ENCODE data around the gene GNL3. TPM values are rescaled to one million over a fixed set of nuclear protein-coding genes. Genes with fewer than 3 reads are reported as not detected.
A peak's percentile ranks its signal among the peaks of the same experiment; 100 is the strongest.

Gene GNL3
- total RNA-seq (88.7 TPM), polyA plus RNA-seq (ENCODE audit: insufficient read depth in 1 of 8, insufficient read length in 8 of 8, low replicate concordance in 1 of 8) (100 to 1,000 TPM in 1 of 8 donors, 10 to 100 TPM in 7; 72.8 to 103 (median 86.7) TPM)
- long read RNA-seq, donor 1, transcript GNL3-202 (15 exons, 2,040 nt), result major isoform, 12 of 25 reads
- long read RNA-seq, donor 1, partial matches to known transcripts, result 9 of 25 reads
- long read RNA-seq, donor 1, other reads (novel, unspliced or antisense), result 0 of 25 reads
- long read RNA-seq, donor 2, partial matches to known transcripts, result 16 of 20 reads
- long read RNA-seq, donor 2, other reads (novel, unspliced or antisense), result 0 of 20 reads
- long read RNA-seq, donor 3, transcript GNL3-202 (15 exons, 2,040 nt), result major isoform, 20 of 69 reads
- long read RNA-seq, donor 3, partial matches to known transcripts, result 29 of 69 reads
- long read RNA-seq, donor 3, other reads (novel, unspliced or antisense), result 14 of 69 reads
- long read RNA-seq, donor 4, transcript GNL3-202 (15 exons, 2,040 nt), result major isoform, 15 of 22 reads
- long read RNA-seq, donor 4, partial matches to known transcripts, result 0 of 22 reads
- long read RNA-seq, donor 4, other reads (novel, unspliced or antisense), result 5 of 22 reads
- long read RNA-seq, donor 5, transcript GNL3-202 (15 exons, 2,040 nt), result major isoform, 40 of 211 reads
- long read RNA-seq, donor 5, transcript GNL3-204 (4 exons, 597 nt), result minor isoform, 21 of 211 reads
- long read RNA-seq, donor 5, partial matches to known transcripts, result 91 of 211 reads
- long read RNA-seq, donor 5, other reads (novel, unspliced or antisense), result 51 of 211 reads
- long read RNA-seq, donor 6, transcript GNL3-202 (15 exons, 2,040 nt), result major isoform, 32 of 72 reads
- long read RNA-seq, donor 6, transcript GNL3-204 (4 exons, 597 nt), result minor isoform, 12 of 72 reads
- long read RNA-seq, donor 6, partial matches to known transcripts, result 25 of 72 reads
- long read RNA-seq, donor 6, other reads (novel, unspliced or antisense), result 0 of 72 reads
- long read RNA-seq, donor 7, transcript GNL3-202 (15 exons, 2,040 nt), result major isoform, 17 of 62 reads
- long read RNA-seq, donor 7, transcript GNL3-204 (4 exons, 597 nt), result minor isoform, 15 of 62 reads
- long read RNA-seq, donor 7, partial matches to known transcripts, result 29 of 62 reads
- long read RNA-seq, donor 7, other reads (novel, unspliced or antisense), result 0 of 62 reads
- long read RNA-seq, donor 8, transcript GNL3-204 (4 exons, 597 nt), result minor isoform, 13 of 29 reads
- long read RNA-seq, donor 8, transcript GNL3-202 (15 exons, 2,040 nt), result major isoform, 15 of 29 reads
- long read RNA-seq, donor 8, partial matches to known transcripts, result 0 of 29 reads
- long read RNA-seq, donor 8, other reads (novel, unspliced or antisense), result 0 of 29 reads
- long read RNA-seq, donor 9, transcript GNL3-202 (15 exons, 2,040 nt), result major isoform, 12 of 17 reads
- long read RNA-seq, donor 9, partial matches to known transcripts, result 0 of 17 reads
- long read RNA-seq, donor 9, other reads (novel, unspliced or antisense), result 0 of 17 reads
- long read RNA-seq, donor 10, transcript GNL3-202 (15 exons, 2,040 nt), result minor isoform, 10 of 56 reads
- long read RNA-seq, donor 10, transcript GNL3-204 (4 exons, 597 nt), result major isoform, 14 of 56 reads
- long read RNA-seq, donor 10, partial matches to known transcripts, result 27 of 56 reads
- long read RNA-seq, donor 10, other reads (novel, unspliced or antisense), result 0 of 56 reads
- long read RNA-seq, donor 11, transcript GNL3-204 (4 exons, 597 nt), result major isoform, 12 of 79 reads
- long read RNA-seq, donor 11, transcript GNL3-202 (15 exons, 2,040 nt), result minor isoform, 9 of 79 reads
- long read RNA-seq, donor 11, partial matches to known transcripts, result 51 of 79 reads
- long read RNA-seq, donor 11, other reads (novel, unspliced or antisense), result 7 of 79 reads

- Histone ChIP-seq H3K9me3 (replicated peaks; ENCODE audit: control insufficient read depth, low read depth, low read length) (no peaks in the 10 kb centered on the region), H3K36me3 (ENCODE audit: control insufficient read depth, insufficient read depth, low read length) (peaks cover 42% of the 10 kb centered on the region), H3K27ac (ENCODE audit: low read length) (peak within 1 kb of the TSS; percentile 97), H3K27me3 (ENCODE audit: control insufficient read depth, insufficient read depth, low read length) (no peaks in the 10 kb centered on the region), H3K4me3 (ENCODE audit: low read length) (peak within 1 kb of the TSS; percentile 93), H3K4me1 (ENCODE audit: control insufficient read depth, insufficient read depth, low read length) (peaks cover 10% of the 10 kb centered on the region)
- WGBS (ENCODE audit: insufficient coverage), result under 1% methylated on average over 78 of the region's 82 CpGs
- peak; percentile 99 for DNase-seq
Measured at GRCh38 chr3:52685709-52686691, at the start of gene GNL3, which contains the start of gene PBRM1. Gene GNL3 (plus strand): TSS chr3:52686032. CDS start chr3:52686093, 61 bp downstream. Gene PBRM1 (minus strand): TSS chr3:52685913.

GRCh38 chr3:52636673-52637072 lies 49.2 kb upstream of the GNL3 start:
- Histone ChIP-seq H3K36me3 (ENCODE audit: control insufficient read depth, insufficient read depth, low read length) (peaks cover 57% of the 10 kb centered on the region), H3K4me3 (ENCODE audit: low read length) (no peak overlapping the region), H3K9me3 (replicated peaks; ENCODE audit: control insufficient read depth, low read depth, low read length) (no peaks in the 10 kb centered on the region), H3K27me3 (ENCODE audit: control insufficient read depth, insufficient read depth, low read length) (no peaks in the 10 kb centered on the region), H3K27ac (ENCODE audit: low read length) (no peak overlapping the region), H3K4me1 (ENCODE audit: control insufficient read depth, insufficient read depth, low read length) (no peaks in the 10 kb centered on the region)
- WGBS (ENCODE audit: insufficient coverage), result no CpG with 5 or more reads among the region's 4 CpGs
- no peak for DNase-seq

DNA sequence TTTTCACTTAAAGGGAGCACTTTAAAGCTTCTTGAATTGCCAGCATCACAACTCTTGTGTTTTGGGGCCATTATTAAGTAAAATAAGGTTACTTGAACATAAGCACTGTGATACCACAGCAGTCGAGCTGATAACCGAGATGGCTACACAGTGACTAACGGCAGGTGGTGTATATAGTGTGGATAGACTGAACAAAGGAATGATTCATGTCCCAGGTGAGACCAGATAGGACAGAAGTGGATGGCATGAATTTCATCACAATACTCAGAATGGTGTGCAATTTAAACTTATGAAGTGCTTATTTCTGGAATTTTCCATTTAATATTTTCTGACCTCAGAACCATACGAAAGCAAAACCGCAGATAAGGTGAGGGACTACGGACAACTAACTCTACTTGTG lies 40.3 kb upstream of the GNL3 start:
- Histone ChIP-seq H3K27ac (ENCODE audit: low read length) (no peak overlapping the region), H3K36me3 (ENCODE audit: control insufficient read depth, insufficient read depth, low read length) (peaks cover 45% of the 10 kb centered on the region), H3K4me1 (ENCODE audit: control insufficient read depth, insufficient read depth, low read length) (no peaks in the 10 kb centered on the region), H3K4me3 (ENCODE audit: low read length) (no peak overlapping the region), H3K27me3 (ENCODE audit: control insufficient read depth, insufficient read depth, low read length) (no peaks in the 10 kb centered on the region), H3K9me3 (replicated peaks; ENCODE audit: control insufficient read depth, low read depth, low read length) (no peaks in the 10 kb centered on the region)
- DNase-seq, result no peak
- WGBS (ENCODE audit: insufficient coverage), result no CpG with 5 or more reads among the region's 6 CpGs

DNA sequence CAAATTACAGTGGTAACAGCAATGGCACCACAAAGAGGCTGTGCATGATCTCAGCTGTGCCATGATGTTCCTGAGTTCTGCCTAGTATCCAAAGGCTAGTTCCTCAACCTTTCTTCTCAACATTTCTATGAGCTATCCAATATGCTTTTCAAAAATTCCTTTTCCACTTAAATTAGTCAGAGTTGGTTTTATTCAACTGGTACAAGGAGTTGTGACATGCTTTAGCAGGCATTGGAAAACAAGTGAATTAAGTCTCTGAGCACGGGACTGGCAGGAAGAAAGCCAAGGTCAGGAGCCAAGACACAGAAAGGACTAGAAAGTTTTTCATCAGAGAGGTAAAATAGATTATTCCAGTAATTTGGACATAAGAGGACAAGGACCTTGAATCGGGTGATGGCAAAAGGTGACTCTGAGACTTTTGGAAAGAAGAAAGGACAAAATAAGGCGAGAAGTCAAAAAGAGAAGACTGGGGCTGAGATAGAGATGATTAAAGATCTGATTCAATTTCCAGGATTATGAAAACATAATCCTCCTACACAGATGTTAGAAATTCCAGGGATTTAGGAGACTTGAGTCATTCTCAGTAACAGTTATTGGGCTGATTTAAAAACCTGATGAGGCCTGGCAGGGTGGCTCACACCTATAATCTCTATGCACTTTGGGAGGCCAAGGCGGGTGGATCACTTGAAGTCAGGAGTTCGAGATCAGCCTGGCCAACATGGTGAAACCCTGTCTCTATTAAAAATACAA lies 36.2 kb upstream of the GNL3 start:
- H3K27me3 ChIP-seq (ENCODE audit: control insufficient read depth, insufficient read depth, low read length), result no peaks in the 10 kb centered on the region
- peaks cover 54% of the 10 kb centered on the region for H3K36me3 ChIP-seq (ENCODE audit: control insufficient read depth, insufficient read depth, low read length)
- 83% methylated on average over 2 of the region's 5 CpGs for WGBS (ENCODE audit: insufficient coverage)
- no peak for DNase-seq
- H3K4me1 ChIP-seq (ENCODE audit: control insufficient read depth, insufficient read depth, low read length), result no peaks in the 10 kb centered on the region
- no peaks in the 10 kb centered on the region for H3K9me3 ChIP-seq (replicated peaks; ENCODE audit: control insufficient read depth, low read depth, low read length)
- H3K27ac ChIP-seq (ENCODE audit: low read length), result no peak overlapping the region
- no peak overlapping the region for H3K4me3 ChIP-seq (ENCODE audit: low read length)

DNA sequence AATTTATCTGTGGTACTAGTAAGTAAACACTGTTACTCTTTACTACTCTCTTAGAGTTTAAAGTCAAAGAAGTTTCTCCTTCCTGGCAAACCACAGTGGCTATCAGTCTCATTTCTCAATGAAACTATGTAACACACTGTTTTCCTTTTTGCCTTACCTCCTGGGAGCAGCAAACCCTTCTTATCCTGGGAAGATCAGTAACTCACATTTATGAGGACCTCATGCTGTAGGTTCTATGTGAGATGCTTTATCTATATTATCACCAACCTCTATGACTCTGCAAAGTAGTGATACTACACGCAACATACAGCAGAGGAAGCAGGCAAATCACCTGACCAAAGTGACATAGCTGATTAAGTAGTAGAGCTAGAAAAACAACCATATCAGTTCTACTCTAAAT lies 35.4 kb upstream of the GNL3 start:
- DNase-seq, result no peak
- Histone ChIP-seq H3K4me3 (ENCODE audit: low read length) (no peak overlapping the region), H3K4me1 (ENCODE audit: control insufficient read depth, insufficient read depth, low read length) (no peaks in the 10 kb centered on the region), H3K27ac (ENCODE audit: low read length) (no peak overlapping the region), H3K9me3 (replicated peaks; ENCODE audit: control insufficient read depth, low read depth, low read length) (no peaks in the 10 kb centered on the region), H3K36me3 (ENCODE audit: control insufficient read depth, insufficient read depth, low read length) (peaks cover 53% of the 10 kb centered on the region), H3K27me3 (ENCODE audit: control insufficient read depth, insufficient read depth, low read length) (no peaks in the 10 kb centered on the region)
- WGBS (ENCODE audit: insufficient coverage), result no CpG with 5 or more reads among the region's 1 CpG

GRCh38 chr3:52651592-52651991 lies 34.2 kb upstream of the GNL3 start:
- no peak overlapping the region for H3K27ac ChIP-seq (ENCODE audit: low read length)
- DNase-seq, result no peak
- no peaks in the 10 kb centered on the region for H3K27me3 ChIP-seq (ENCODE audit: control insufficient read depth, insufficient read depth, low read length)
- no peaks in the 10 kb centered on the region for H3K4me1 ChIP-seq (ENCODE audit: control insufficient read depth, insufficient read depth, low read length)
- H3K36me3 ChIP-seq (ENCODE audit: control insufficient read depth, insufficient read depth, low read length), result peaks cover 58% of the 10 kb centered on the region
- H3K9me3 ChIP-seq (replicated peaks; ENCODE audit: control insufficient read depth, low read depth, low read length), result no peaks in the 10 kb centered on the region
- no peak overlapping the region for H3K4me3 ChIP-seq (ENCODE audit: low read length)

GRCh38 chr3:52655895-52656294 lies 29.9 kb upstream of the GNL3 start:
- Histone ChIP-seq H3K36me3 (ENCODE audit: control insufficient read depth, insufficient read depth, low read length) (peaks cover 62% of the 10 kb centered on the region), H3K4me3 (ENCODE audit: low read length) (no peak overlapping the region), H3K27me3 (ENCODE audit: control insufficient read depth, insufficient read depth, low read length) (no peaks in the 10 kb centered on the region), H3K9me3 (replicated peaks; ENCODE audit: control insufficient read depth, low read depth, low read length) (no peaks in the 10 kb centered on the region), H3K4me1 (ENCODE audit: control insufficient read depth, insufficient read depth, low read length) (no peaks in the 10 kb centered on the region), H3K27ac (ENCODE audit: low read length) (no peak overlapping the region)
- DNase-seq, result no peak
- WGBS (ENCODE audit: insufficient coverage), result no CpG with 5 or more reads among the region's 3 CpGs

DNA sequence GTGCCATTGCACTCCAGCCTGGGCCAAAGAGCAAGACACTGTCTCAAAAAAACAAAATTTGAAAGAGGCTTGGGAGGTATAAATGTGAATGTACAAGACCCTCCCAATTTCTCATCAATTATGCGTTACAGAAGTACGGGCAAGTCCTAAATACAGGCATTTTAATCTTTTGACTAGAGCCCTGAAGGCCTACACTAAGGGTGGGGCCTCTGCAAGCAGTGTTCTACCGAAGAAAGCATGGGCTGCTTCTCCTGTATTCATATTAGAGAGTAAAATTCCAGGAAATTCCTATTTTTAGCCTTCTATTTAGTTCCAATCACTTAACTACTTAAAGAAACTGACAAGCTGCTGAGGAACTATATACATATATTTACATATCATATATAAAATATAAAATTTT lies 25.8 kb upstream of the GNL3 start:
- no peaks in the 10 kb centered on the region for H3K9me3 ChIP-seq (replicated peaks; ENCODE audit: control insufficient read depth, low read depth, low read length)
- no peak overlapping the region for H3K27ac ChIP-seq (ENCODE audit: low read length)
- H3K36me3 ChIP-seq (ENCODE audit: control insufficient read depth, insufficient read depth, low read length), result peaks cover 57% of the 10 kb centered on the region
- no peaks in the 10 kb centered on the region for H3K4me1 ChIP-seq (ENCODE audit: control insufficient read depth, insufficient read depth, low read length)
- no CpG with 5 or more reads among the region's 3 CpGs for WGBS (ENCODE audit: insufficient coverage)
- no peak for DNase-seq
- H3K27me3 ChIP-seq (ENCODE audit: control insufficient read depth, insufficient read depth, low read length), result no peaks in the 10 kb centered on the region
- H3K4me3 ChIP-seq (ENCODE audit: low read length), result no peak overlapping the region
